HG03135 (cell line): Measurements from ENCODE around the gene TPRKB.
"Not testable (repeated sequence)": the region's sequence is repeated elsewhere in the genome, so short reads cannot be mapped to it uniquely, and the experiment has no call there.

Experiments used
- ATAC-seq: cut with Tn5 transposase; IDR thresholded peaks from one replicate; pipeline ENCODE4 v1.9.1; 2021; ENCODE audit warnings: mild to moderate bottlenecking, moderate library complexity; ENCODE audit not compliant: unreplicated experiment

TPRKB gene

GRCh38 chr2:73700661-73701447, 36.3 kb downstream of the TPRKB start:
- ATAC-seq: no peak

GRCh38 chr2:73700131-73700611, 37.0 kb downstream of the TPRKB start:
- no peak for ATAC-seq

- no peak for ATAC-seq
Measured at GRCh38 chr2:73699437-73699836, 37.7 kb downstream of the TPRKB start.

- ATAC-seq: no peak
Measured at GRCh38 chr2:73698101-73698500, 39.0 kb downstream of the TPRKB start.

- ATAC-seq: no peak
Measured at GRCh38 chr2:73697606-73698005, 39.5 kb downstream of the TPRKB start.

GRCh38 chr2:73696985-73697384, 40.2 kb downstream of the TPRKB start:
- ATAC-seq: not testable (repeated sequence)

- ATAC-seq: not testable (repeated sequence)
Measured at GRCh38 chr2:73696521-73696920, 40.6 kb downstream of the TPRKB start.

GRCh38 chr2:73690372-73691088, 46.6 kb downstream of the TPRKB start:
- not testable (repeated sequence) for ATAC-seq

- ATAC-seq: not testable (repeated sequence)
Measured at GRCh38 chr2:73688494-73688893, 48.7 kb downstream of the TPRKB start.

GRCh38 chr2:73685764-73686438, 51.2 kb downstream of the TPRKB start:
- no peak for ATAC-seq

GRCh38 chr2:73684905-73685304, 52.2 kb downstream of the TPRKB start:
- not testable (repeated sequence) for ATAC-seq

- ATAC-seq: not testable (repeated sequence)
Measured at GRCh38 chr2:73684325-73684724, 52.8 kb downstream of the TPRKB start.

- not testable (repeated sequence) for ATAC-seq
Measured at GRCh38 chr2:73679951-73680571, 57.1 kb downstream of the TPRKB start.
